ENCODE results near the gene NPAS3.

Gene NPAS3

GRCh38 chr14:33017016-33017415, 78.3 kb downstream of the NPAS3 start:
- DNase-seq = no peak

- no peak for DNase-seq
Measured at GRCh38 chr14:33019346-33019745, 80.7 kb downstream of the NPAS3 start.

GRCh38 chr14:33026850-33027430, 88.3 kb downstream of the NPAS3 start:
- no peak for DNase-seq

- DNase-seq = no peak
Measured at GRCh38 chr14:33029511-33029910, 90.8 kb downstream of the NPAS3 start.

GRCh38 chr14:33030386-33030785, 91.7 kb downstream of the NPAS3 start:
- no peak for DNase-seq

- no peak for DNase-seq
Measured at GRCh38 chr14:33035416-33036194, 96.9 kb downstream of the NPAS3 start.

GRCh38 chr14:33039311-33039710, 100.6 kb downstream of the NPAS3 start:
- DNase-seq = no peak

GRCh38 chr14:33040372-33041140, 101.9 kb downstream of the NPAS3 start:
- no peak for DNase-seq

GRCh38 chr14:33042591-33042990, 103.9 kb downstream of the NPAS3 start:
- no peak for DNase-seq

GRCh38 chr14:33045760-33046159, 107.1 kb downstream of the NPAS3 start:
- no peak for DNase-seq

GRCh38 chr14:33052943-33053342, 114.3 kb downstream of the NPAS3 start:
- no peak for DNase-seq

- DNase-seq = no peak
Measured at GRCh38 chr14:33056213-33056612, 117.5 kb downstream of the NPAS3 start.

- no peak for DNase-seq
Measured at GRCh38 chr14:33057585-33057984, 118.9 kb downstream of the NPAS3 start.

GRCh38 chr14:33061667-33062325, 123.1 kb downstream of the NPAS3 start:
- no peak for DNase-seq

GRCh38 chr14:33062476-33062875, 123.8 kb downstream of the NPAS3 start:
- DNase-seq = no peak

- no peak for DNase-seq
Measured at GRCh38 chr14:33062881-33063280, 124.2 kb downstream of the NPAS3 start.

GRCh38 chr14:33063521-33063920, 124.8 kb downstream of the NPAS3 start:
- DNase-seq = no peak

GRCh38 chr14:33065634-33066033, 127.0 kb downstream of the NPAS3 start:
- DNase-seq = no peak

- DNase-seq = no peak
Measured at GRCh38 chr14:33068040-33068439, 129.4 kb downstream of the NPAS3 start.

- DNase-seq = no peak
Measured at GRCh38 chr14:33068626-33069025, 129.9 kb downstream of the NPAS3 start.

- DNase-seq = no peak
Measured at GRCh38 chr14:33070475-33070874, 131.8 kb downstream of the NPAS3 start.

- no peak for DNase-seq
Measured at GRCh38 chr14:33073023-33073422, 134.3 kb downstream of the NPAS3 start.

GRCh38 chr14:33081259-33081658, 142.6 kb downstream of the NPAS3 start:
- no peak for DNase-seq
